A673 (cell line): ENCODE results near the gene AIF1.

ENCODE experiments used
- EZH2 ChIP-seq: fragments of 200-600 bp; sonication (generic); IDR thresholded peaks from 2 replicates; pipeline ENCODE4 v1.6.1; 2017; ENCODE audit warnings: borderline replicate concordance, low read depth, mild to moderate bottlenecking, mixed read lengths, antibody characterized with exemption, low read length; ENCODE audit not compliant: poor library complexity, severe bottlenecking
- TF ChIP-seq, protein P1 (sequence below): fragments of 300-800, 200-600 bp; sonication (generic); conservative IDR thresholded peaks from 2 replicates; pipeline ENCODE4 v1.5.1; 2017; ENCODE audit warnings: low read depth, mild to moderate bottlenecking, antibody characterized with exemption, low read length, moderate library complexity, mixed read lengths

DNA sequence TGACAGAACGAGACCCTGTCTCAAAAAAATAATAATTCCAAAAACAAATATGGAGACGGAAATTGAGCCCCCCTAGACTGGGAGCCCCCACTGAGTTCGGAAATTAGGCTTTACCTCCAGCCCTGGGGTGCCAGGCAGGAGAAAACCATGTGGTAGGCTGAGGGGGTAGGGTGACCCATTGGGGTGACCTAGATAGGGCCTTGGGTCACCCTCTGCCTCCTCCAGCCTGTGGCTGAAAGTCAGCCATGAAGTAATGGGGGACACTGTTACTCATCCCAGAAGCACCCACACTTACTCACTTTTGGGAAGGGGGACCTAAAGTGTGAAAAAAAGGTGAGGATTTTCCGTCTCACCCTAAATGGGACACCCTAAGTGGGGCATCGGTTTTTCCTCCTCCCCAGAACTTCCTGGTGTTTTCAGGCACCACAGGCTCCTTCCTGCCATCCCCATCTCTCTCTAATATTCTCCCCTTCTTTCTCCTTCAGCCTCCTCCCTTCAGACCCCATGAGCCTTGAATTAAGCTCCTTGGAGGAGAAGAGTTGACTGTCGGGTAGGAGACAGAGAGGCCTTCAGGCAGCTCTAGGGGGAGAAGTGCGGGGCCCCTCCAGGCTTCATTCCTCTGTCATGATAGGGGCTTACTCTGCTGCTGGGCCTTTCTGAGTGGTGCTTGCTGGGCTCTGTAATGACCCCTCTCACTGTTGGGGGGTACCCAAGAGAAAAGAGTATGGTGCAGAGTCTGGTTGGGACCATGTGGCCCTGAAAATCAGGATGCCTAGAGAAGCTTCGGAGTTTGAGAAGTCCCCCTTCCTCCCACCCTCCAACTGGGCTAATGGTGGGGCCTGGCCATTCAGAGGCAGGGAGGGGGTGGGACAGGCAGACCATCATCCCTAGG lies 35.2 kb upstream of the AIF1 start:
- TF ChIP-seq, protein P1, sequence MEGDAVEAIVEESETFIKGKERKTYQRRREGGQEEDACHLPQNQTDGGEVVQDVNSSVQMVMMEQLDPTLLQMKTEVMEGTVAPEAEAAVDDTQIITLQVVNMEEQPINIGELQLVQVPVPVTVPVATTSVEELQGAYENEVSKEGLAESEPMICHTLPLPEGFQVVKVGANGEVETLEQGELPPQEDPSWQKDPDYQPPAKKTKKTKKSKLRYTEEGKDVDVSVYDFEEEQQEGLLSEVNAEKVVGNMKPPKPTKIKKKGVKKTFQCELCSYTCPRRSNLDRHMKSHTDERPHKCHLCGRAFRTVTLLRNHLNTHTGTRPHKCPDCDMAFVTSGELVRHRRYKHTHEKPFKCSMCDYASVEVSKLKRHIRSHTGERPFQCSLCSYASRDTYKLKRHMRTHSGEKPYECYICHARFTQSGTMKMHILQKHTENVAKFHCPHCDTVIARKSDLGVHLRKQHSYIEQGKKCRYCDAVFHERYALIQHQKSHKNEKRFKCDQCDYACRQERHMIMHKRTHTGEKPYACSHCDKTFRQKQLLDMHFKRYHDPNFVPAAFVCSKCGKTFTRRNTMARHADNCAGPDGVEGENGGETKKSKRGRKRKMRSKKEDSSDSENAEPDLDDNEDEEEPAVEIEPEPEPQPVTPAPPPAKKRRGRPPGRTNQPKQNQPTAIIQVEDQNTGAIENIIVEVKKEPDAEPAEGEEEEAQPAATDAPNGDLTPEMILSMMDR = no peak
- TF ChIP-seq EZH2 = no peak
